HG03196 (cell line): ENCODE results near the gene CAMK2G.

Source experiments
- ATAC-seq: cut with Tn5 transposase; IDR thresholded peaks from one replicate; pipeline ENCODE4 v1.9.1; 2021; ENCODE audit not compliant: unreplicated experiment

Gene CAMK2G

DNA sequence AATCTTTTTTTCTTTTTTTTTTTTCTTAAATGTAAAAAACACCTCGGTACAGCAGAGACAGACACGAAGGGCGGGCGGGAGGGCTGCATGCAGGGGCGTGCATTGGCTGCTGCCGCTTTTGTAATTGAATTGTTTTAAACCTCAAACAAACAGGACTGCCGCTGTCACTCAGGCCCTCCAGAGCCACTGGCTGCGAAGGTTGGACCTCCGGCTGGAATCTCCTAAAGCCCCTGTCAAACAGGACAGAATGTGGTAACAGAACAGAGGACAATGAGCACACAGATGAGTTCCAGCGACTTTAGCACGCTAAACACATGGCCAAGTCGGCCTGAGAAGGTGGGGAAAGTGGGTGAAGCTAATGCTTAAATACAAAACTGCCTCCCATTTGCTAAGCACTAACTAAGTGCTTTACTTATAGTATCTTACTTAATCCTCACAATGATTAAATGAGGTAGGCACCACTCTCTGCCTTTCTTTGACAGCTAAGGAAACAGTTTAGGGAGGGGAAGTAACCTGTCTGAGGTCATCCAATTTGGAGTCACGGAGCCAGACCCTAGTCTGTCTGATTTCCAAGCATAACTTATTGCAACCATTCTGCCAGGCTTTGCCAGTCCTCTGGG, 60.0 kb downstream of the CAMK2G start:
- ATAC-seq = no peak

- ATAC-seq = no peak
Measured at GRCh38 chr10:73813333-73813732, 61.0 kb downstream of the CAMK2G start.

- no peak for ATAC-seq
Measured at GRCh38 chr10:73812657-73813056, 61.7 kb downstream of the CAMK2G start.

- peak; percentile 27 for ATAC-seq
Measured at GRCh38 chr10:73810735-73811465, 63.5 kb downstream of the CAMK2G start.

- ATAC-seq = no peak
Measured at GRCh38 chr10:73810358-73810734, 64.0 kb downstream of the CAMK2G start.

GRCh38 chr10:73809061-73809818, 65.1 kb downstream of the CAMK2G start:
- ATAC-seq = no peak

DNA sequence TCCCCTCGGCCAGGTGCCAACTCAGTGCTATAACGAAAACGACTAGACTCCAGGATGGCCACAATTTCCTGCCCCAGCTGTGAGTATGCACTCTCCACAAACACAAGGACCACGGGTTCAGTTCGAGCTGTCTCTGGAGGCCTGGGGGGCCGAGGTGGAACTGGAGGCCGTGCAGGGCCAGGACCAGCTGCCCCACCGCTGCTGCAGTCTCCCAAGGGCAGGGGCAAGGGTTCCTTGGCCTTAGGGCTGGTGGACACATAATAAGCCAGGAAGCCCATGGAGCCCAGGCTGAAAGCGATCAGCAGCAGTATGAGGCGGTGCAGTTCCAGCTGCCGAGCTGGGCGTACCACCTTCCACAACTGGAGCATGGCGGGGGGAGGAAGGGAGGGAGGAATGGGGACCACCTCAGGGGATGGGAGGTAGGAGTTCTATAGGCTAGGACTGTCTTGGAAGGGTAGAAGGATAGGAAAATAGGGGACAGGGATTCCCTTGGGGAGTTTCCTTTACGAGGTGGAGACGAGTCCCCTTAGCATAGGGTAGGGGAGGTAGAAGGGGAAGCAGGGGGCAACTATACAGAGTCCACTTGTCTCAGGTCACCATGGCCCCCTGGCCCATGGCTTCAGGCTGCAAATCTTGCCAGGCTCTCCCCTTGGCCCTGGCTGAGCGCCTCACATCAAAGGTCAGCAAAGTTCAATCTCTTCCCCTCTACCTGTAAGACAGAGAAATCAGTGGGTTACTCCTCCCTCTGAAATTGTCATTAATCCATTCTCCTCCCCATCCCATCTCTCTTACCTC, 66.1 kb downstream of the CAMK2G start:
- ATAC-seq = no peak

DNA sequence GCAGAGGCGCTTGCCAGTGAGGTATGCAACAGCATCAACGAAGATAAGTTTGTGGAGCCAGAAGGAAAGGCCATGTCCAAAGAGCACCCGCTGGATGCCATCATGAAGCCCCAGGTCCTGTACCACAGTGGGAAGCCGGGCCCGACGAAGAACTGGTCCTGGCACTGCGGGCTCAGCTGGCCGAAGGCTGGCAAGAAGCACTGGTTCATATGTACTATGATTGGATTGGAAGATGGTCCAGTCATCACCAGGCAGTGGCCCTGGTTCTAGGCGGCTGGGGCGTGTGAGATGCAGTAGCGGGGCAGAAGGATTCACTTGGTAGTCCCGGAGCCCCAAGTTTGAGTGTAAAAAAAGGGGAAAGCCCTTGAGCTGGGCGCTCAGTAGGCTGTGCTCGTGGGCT, 66.9 kb downstream of the CAMK2G start:
- no peak for ATAC-seq

- no peak for ATAC-seq
Measured at GRCh38 chr10:73806176-73806950, 68.0 kb downstream of the CAMK2G start.

- ATAC-seq = no peak
Measured at GRCh38 chr10:73803680-73804286, 70.6 kb downstream of the CAMK2G start.

DNA sequence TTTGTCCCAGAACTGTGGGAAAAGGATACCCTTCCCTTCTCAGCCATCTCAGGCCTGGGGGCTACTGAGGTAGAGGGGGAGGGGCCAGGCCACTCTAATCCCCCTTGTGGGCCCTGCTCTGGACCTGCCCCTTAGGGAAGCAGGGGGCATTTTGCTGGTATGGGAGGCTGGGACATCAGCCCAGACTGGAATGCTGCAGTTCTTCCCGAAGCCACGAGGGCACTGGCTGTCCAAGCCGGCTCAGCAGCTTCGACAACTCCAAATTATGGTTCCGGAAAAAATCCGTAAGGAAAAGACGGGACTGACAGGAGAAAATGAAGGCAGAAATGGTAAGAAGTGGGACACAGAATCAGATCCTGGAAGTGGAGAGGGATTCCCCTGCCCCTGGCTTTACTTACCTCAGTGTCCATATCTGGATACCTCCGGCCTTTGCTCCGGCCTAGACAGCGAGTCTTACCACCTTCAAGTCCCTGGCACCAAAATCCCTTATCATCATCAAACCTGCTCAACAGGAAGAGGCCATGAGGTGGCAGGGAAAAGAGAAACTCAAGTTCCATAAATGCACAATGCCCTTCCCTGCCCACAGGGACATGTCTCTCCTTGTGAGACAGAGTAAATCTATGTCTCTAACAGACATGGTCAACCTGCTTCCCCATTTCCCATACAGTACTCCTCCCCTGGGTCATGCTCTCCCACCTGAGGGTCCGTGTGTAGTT, 71.9 kb downstream of the CAMK2G start:
- no peak for ATAC-seq

DNA sequence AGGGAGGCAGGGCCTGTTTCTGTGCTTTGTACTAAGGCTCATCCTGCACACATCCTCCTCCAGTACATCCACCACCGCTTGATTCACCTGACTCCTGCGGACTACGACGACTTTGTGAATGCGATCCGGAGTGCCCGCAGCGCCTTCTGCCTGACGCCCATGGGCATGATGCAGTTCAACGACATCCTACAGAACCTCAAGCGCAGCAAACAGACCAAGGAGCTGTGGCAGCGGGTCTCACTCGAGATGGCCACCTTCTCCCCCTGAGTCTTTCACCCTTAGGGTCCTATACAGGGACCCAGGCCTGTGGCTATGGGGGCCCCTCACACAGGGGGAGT, 73.1 kb downstream of the CAMK2G start:
- ATAC-seq = no peak

GRCh38 chr10:73800560-73801252, 73.6 kb downstream of the CAMK2G start:
- ATAC-seq = no peak

DNA sequence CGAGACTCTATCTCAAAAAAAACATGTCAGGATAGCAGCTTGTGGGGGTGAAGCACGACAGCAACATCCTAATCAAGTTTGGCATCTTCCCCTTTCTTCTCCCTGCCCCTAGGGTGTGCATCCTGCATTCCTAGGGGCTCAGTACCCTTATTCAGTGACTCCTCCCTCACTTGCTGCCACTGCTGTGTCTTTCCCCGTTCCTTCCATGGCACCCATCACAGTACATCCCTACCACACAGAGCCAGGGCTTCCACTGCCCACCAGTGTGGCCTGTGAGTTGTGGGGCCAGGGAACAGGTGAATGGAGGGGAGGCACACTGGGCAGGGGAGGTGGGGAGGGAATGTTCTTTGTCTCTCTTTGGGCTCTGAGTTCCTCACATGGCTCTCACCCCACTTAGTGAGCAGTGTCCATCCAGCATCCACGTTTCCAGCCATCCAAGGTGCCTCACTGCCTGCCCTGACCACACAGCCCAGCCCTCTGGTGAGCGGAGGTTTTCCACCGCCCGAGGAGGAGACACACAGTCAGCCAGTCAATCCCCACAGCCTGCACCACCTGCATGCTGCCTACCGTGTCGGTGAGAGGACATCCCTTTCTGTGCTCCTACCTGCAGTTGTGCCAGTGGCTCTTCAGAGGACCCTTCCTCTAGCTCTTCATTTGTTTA, 74.3 kb downstream of the CAMK2G start:
- no peak for ATAC-seq

DNA sequence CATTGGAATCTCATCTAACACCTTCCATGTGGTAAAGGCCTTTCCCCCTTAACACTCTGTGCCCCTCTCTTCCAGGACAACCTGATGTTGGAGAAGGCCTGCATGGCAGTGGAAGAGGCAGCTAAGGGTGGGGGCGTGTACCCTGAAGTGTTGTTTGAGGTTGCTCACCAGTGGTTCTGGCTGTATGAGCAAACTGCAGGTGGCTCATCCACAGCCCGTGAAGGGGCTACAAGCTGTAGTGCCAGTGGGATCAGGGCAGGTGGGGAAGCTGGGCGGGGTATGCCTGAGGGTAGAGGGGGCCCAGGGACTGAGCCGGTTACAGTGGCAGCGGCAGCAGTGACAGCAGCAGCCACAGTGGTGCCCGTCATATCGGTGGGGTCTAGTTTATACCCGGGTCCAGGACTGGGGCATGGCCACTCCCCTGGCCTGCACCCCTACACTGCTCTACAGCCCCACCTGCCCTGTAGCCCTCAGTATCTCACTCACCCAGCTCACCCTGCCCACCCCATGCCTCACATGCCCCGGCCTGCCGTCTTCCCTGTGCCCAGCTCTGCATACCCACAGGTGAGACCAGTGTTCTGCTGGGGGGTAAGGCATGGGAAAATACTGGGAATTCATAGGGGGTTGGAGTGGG, 75.3 kb downstream of the CAMK2G start:
- no peak for ATAC-seq

DNA sequence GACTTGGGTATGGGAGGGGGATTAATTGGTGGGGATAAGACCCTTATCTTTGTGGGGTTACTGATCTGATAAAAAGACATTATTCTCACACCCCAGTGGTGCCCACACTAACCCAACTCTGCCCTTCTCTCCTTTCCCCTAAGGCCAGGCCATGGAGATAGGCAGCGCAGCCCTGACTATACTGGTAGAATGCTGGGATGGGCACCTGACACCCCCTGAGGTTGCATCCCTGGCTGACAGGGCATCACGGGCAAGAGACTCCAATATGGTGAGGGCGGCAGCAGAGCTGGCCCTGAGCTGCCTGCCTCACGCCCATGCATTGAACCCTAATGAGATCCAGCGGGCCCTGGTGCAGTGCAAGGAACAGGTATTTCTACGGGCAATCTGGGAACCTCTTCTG, 76.3 kb downstream of the CAMK2G start:
- ATAC-seq = no peak

- ATAC-seq = no peak
Measured at GRCh38 chr10:73797324-73798025, 76.9 kb downstream of the CAMK2G start.
